ENCODE results near the gene CDHR1.
"Not testable (repeated sequence)": the region's sequence is repeated elsewhere in the genome, so short reads cannot be mapped to it uniquely, and the experiment has no call there.

DNA sequence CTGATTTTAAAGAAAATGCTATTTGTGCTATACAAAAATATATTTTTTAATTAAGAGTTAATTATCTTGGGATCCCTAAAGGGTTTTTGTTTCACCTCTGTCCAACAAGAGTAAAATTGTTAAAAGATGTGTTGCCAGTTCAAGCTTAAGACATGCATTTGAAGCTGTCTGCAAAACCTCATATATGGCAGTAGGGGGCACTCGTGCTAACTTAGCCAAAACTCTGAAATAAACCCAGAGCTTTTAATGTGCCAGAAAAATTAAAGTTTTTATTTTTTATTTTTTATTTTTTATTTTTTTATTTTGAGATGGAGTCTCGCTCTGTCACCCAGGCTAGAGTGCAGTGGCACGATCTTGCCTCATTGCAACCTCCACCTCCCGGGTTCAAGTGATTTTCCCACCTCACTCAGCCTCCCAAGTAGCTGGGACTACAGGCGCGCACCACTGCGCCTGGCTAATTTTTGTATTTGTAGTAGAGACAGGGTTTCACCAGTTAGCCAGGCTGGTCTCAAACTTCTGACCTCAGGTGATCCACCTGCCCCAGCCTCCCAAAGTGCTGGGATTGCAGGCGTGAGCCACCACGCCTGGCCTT is 46.2 kb upstream of the CDHR1 start:
- TF ChIP-seq, protein P1, sequence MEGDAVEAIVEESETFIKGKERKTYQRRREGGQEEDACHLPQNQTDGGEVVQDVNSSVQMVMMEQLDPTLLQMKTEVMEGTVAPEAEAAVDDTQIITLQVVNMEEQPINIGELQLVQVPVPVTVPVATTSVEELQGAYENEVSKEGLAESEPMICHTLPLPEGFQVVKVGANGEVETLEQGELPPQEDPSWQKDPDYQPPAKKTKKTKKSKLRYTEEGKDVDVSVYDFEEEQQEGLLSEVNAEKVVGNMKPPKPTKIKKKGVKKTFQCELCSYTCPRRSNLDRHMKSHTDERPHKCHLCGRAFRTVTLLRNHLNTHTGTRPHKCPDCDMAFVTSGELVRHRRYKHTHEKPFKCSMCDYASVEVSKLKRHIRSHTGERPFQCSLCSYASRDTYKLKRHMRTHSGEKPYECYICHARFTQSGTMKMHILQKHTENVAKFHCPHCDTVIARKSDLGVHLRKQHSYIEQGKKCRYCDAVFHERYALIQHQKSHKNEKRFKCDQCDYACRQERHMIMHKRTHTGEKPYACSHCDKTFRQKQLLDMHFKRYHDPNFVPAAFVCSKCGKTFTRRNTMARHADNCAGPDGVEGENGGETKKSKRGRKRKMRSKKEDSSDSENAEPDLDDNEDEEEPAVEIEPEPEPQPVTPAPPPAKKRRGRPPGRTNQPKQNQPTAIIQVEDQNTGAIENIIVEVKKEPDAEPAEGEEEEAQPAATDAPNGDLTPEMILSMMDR (IDR thresholded peaks at IDR 0.05; ENCODE audit: insufficient read depth, low read length, poor library complexity, severe bottlenecking) = peak; percentile 51
- not testable (repeated sequence) for TF ChIP-seq EZH2phosphoT487 (conservative IDR thresholded peaks at IDR 0.05; ENCODE audit: low read length)

Data from SU-DHL-6 (cell line).